GM10248 (cell line): Measurements from ENCODE around the gene TTC7B.

ENCODE experiments used
- CTCF ChIA-PET: fragments of 300-600 bp; sonication (Branson Sonifier 250); formaldehyde crosslinking; extraction: SDS; loops from one replicate; lab custom pipeline; 2021; ENCODE audit warnings: antibody characterized with exemption; lab: Yijun Ruan, JAX
- POLR2A ChIA-PET: fragments of 350-650 bp; sonication (Branson Sonifier 250); formaldehyde crosslinking; extraction: SDS; loops from one replicate; lab custom pipeline; 2020; ENCODE audit warnings: antibody characterized with exemption; lab: Yijun Ruan, JAX
- DNase-seq: peaks from one replicate; pipeline ENCODE4 v3.0.0; 2012; ENCODE audit errors: extremely low spot score
- CTCF ChIP-seq: IDR thresholded peaks from 2 replicates; pipeline ENCODE4 v1.5.1; 2012; ENCODE audit warnings: mild to moderate bottlenecking, low read depth; ENCODE audit errors: extremely low read depth, missing control alignments, control extremely low read depth

Gene TTC7B

GRCh38 chr14:90643982-90644670 lies 172.1 kb downstream of the TTC7B start:
- ChIA-PET CTCF (no interaction called here), POLR2A (no interaction called here)
- DNase-seq: no peak
- TF ChIP-seq CTCF: no peak

GRCh38 chr14:90642244-90642717 lies 173.9 kb downstream of the TTC7B start:
- ChIA-PET CTCF (interaction anchor here (0.7 to 1.7 kb wide), 2 partner anchors 117 to 334 kb away, joined by 3 to 5 read pairs; no protein-coding TSS in a partner anchor), POLR2A (no interaction called here)
- TF ChIP-seq CTCF: no peak
- DNase-seq: no peak

GRCh38 chr14:90641615-90642243 lies 174.5 kb downstream of the TTC7B start:
- POLR2A ChIA-PET: no interaction called here
- DNase-seq: no peak
- CTCF ChIA-PET: interaction anchor here (0.7 to 1.7 kb wide), 3 partner anchors 9 to 334 kb away, joined by 3 to 5 read pairs (median 3); no protein-coding TSS in a partner anchor
- TF ChIP-seq CTCF: no peak

GRCh38 chr14:90641168-90641567 lies 175.1 kb downstream of the TTC7B start:
- no peak for TF ChIP-seq CTCF
- DNase-seq: no peak
- CTCF ChIA-PET: interaction anchor here (0.7 to 1.7 kb wide), 2 partner anchors 9 to 118 kb away, joined by 3 to 5 read pairs; no protein-coding TSS in a partner anchor
- POLR2A ChIA-PET: no interaction called here

- no peak for DNase-seq
- CTCF ChIA-PET: interaction anchor here (1.0 kb wide), 1 partner anchor 20 kb away, joined by 4 read pairs; no protein-coding TSS in a partner anchor
- POLR2A ChIA-PET: no interaction called here
- no peak for TF ChIP-seq CTCF
Observed at GRCh38 chr14:90639641-90640040, 176.6 kb downstream of the TTC7B start.

- DNase-seq: no peak
- ChIA-PET CTCF (no interaction called here), POLR2A (no interaction called here)
- TF ChIP-seq CTCF: no peak
Observed at GRCh38 chr14:90632871-90633270, 183.4 kb downstream of the TTC7B start.
